MCF 10A (cell line): Measurements from ENCODE around the gene MAML2. TPM values are rescaled to one million over a fixed set of nuclear protein-coding genes. Genes with fewer than 3 reads are reported as not detected.
A peak's percentile ranks its signal among the peaks of the same experiment; 100 is the strongest.

Experiments used
- BruUV-seq: library from RNA; stranded (reverse); fragments of 400-500 nt; replicated peaks from 2 replicates; lab custom pipeline; 2021; lab: Mats Ljungman, UMichigan
- CTCF ChIA-PET: fragments of 300-600 bp; sonication (Branson Sonifier 250); formaldehyde crosslinking; extraction: SDS; loops from one replicate; lab custom pipeline; 2021; ENCODE audit warnings: antibody characterized with exemption, inconsistent platforms; lab: Yijun Ruan, JAX
- POLR2A ChIA-PET: fragments of 300-600, 350-650 bp; sonication (Branson Sonifier 250); formaldehyde crosslinking; extraction: SDS; loops from one replicate; lab custom pipeline; 2020; ENCODE audit warnings: antibody characterized with exemption, inconsistent platforms; lab: Yijun Ruan, JAX
- DNase-seq: peaks from one replicate; pipeline ENCODE4 v3.0.0-alpha.2; 2018; ENCODE audit not compliant: unreplicated experiment
- H3K27ac Mint-ChIP-seq: one replicate; pipeline ENCODE4 v1.8.0; 2022; ENCODE audit warnings: mild to moderate bottlenecking, low read depth, mixed read lengths; ENCODE audit not compliant: unreplicated experiment
- H3K27me3 Mint-ChIP-seq: one replicate; pipeline ENCODE4 v1.8.0; 2022; ENCODE audit warnings: mixed read lengths; ENCODE audit not compliant: insufficient read depth, unreplicated experiment
- H3K36me3 Mint-ChIP-seq: one replicate; pipeline ENCODE4 v1.8.0; 2022; ENCODE audit warnings: mild to moderate bottlenecking, moderate library complexity, mixed read lengths; ENCODE audit not compliant: insufficient read depth, unreplicated experiment
- H3K4me1 Mint-ChIP-seq: one replicate; pipeline ENCODE4 v1.8.0; 2022; ENCODE audit warnings: mixed read lengths; ENCODE audit not compliant: insufficient read depth, unreplicated experiment
- H3K4me3 Mint-ChIP-seq: one replicate; pipeline ENCODE4 v1.8.0; 2022; ENCODE audit warnings: mild to moderate bottlenecking, moderate library complexity, mixed read lengths; ENCODE audit not compliant: unreplicated experiment
- H3K9me3 Mint-ChIP-seq: one replicate; pipeline ENCODE4 v1.8.0; 2022; ENCODE audit warnings: mixed read lengths; ENCODE audit not compliant: unreplicated experiment
- CTCF ChIP-seq: fragments of 200-600 bp; IDR thresholded peaks from one replicate; pipeline ENCODE4 v1.8.0; 2022; ENCODE audit warnings: antibody characterized with exemption, mild to moderate bottlenecking; ENCODE audit not compliant: unreplicated experiment
- intact Hi-C: fragments of 100-400 bp; cut with micrococcal nuclease; formaldehyde crosslinking; loops from 2 replicates; pipeline ENCODE4 v1.14.1; 2022
- total RNA-seq: library from RNA; stranded (reverse); gene quantifications from 2 replicates; pipeline ENCODE4 v1.2.3, GENCODE V29; 2022

MAML2 gene
- total RNA-seq, 1 experiment from 2014 or later: 8.6 TPM

- no TSS peak for BruUV-seq
- no peak overlapping the region for H3K27ac Mint-ChIP-seq
- POLR2A ChIA-PET: interaction anchor here (0.7 to 3.5 kb wide), 3 partner anchors 252 to 1079 kb away, joined by 3 to 40 read pairs (median 4); partner anchors contain the start of genes CWC15, KDM4D and MAML2
- intact Hi-C loops: no loop called here
- peaks cover 13% of the 10 kb centered on the region for H3K4me1 Mint-ChIP-seq
- H3K9me3 Mint-ChIP-seq: no peaks in the 10 kb centered on the region
- CTCF ChIA-PET: interaction anchor here (0.6 to 9.5 kb wide), 8 partner anchors 66 to 373 kb away, joined by 3 to 200 read pairs (median 5); partner anchors contain the start of gene MAML2
- no peak overlapping the region for H3K4me3 Mint-ChIP-seq
- no peak for DNase-seq
- TF ChIP-seq CTCF: no peak
- no peaks in the 10 kb centered on the region for H3K36me3 Mint-ChIP-seq
- H3K27me3 Mint-ChIP-seq: no peaks in the 10 kb centered on the region
Observed at GRCh38 chr11:96052921-96053651, 289.9 kb downstream of the MAML2 start.

- Mint-ChIP-seq H3K9me3 (no peaks in the 10 kb centered on the region), H3K36me3 (no peaks in the 10 kb centered on the region), H3K4me1 (peaks cover 13% of the 10 kb centered on the region), H3K4me3 (no peak overlapping the region), H3K27ac (no peak overlapping the region), H3K27me3 (no peaks in the 10 kb centered on the region)
- intact Hi-C loops: no loop called here
- BruUV-seq: no TSS peak
- ChIA-PET CTCF (interaction anchor here (0.5 to 9.5 kb wide), 3 partner anchors 9 to 291 kb away, joined by 3 to 200 read pairs (median 5); partner anchors contain the start of gene MAML2), POLR2A (interaction anchor here (0.8 to 1.1 kb wide), 2 partner anchors 291 to 338 kb away, joined by 3 to 4 read pairs; partner anchors contain the start of genes CCDC82, JRKL and MAML2)
- TF ChIP-seq CTCF: no peak
- DNase-seq: no peak
Observed at GRCh38 chr11:96051820-96052219, 291.2 kb downstream of the MAML2 start.

GRCh38 chr11:96050435-96051182 lies 292.4 kb downstream of the MAML2 start:
- no peak overlapping the region for H3K27ac Mint-ChIP-seq
- H3K36me3 Mint-ChIP-seq: no peaks in the 10 kb centered on the region
- ChIA-PET POLR2A (no interaction called here), CTCF (interaction anchor here (0.7 to 9.5 kb wide), 3 partner anchors 207 to 343 kb away, joined by 3 to 200 read pairs (median 4); partner anchors contain the start of gene MAML2)
- TF ChIP-seq CTCF: no peak
- no peak for DNase-seq
- no peaks in the 10 kb centered on the region for H3K9me3 Mint-ChIP-seq
- peaks cover 13% of the 10 kb centered on the region for H3K4me1 Mint-ChIP-seq
- intact Hi-C loops: no loop called here
- BruUV-seq: no TSS peak
- H3K27me3 Mint-ChIP-seq: no peaks in the 10 kb centered on the region
- H3K4me3 Mint-ChIP-seq: no peak overlapping the region

- ChIA-PET POLR2A (no interaction called here), CTCF (interaction anchor here (0.5 to 9.5 kb wide), 4 partner anchors 30 to 345 kb away, joined by 3 to 200 read pairs (median 4); partner anchors contain the start of gene MAML2)
- Mint-ChIP-seq H3K27me3 (no peaks in the 10 kb centered on the region), H3K4me3 (no peak overlapping the region), H3K4me1 (peaks cover 13% of the 10 kb centered on the region), H3K27ac (no peak overlapping the region), H3K9me3 (no peaks in the 10 kb centered on the region), H3K36me3 (no peaks in the 10 kb centered on the region)
- intact Hi-C loops: no loop called here
- no peak for TF ChIP-seq CTCF
- peak; percentile 32 for DNase-seq
- no TSS peak for BruUV-seq
Observed at GRCh38 chr11:96049426-96049825, 293.6 kb downstream of the MAML2 start.
